Activated naive CD8-positive, alpha-beta T cell treated with anti-CD3 and anti-CD28 coated beads, Interleukin-2, amount 50 U/mL, for 16 hours (primary cell): ENCODE measurements around the gene DYNC1LI2.
"Not testable (repeated sequence)": the region's sequence is repeated elsewhere in the genome, so short reads cannot be mapped to it uniquely, and the experiment has no call there.

ENCODE experiments used
- DNase-seq: peaks from one replicate; pipeline ENCODE4 v3.0.0-alpha.2; 2020; ENCODE audit warnings: low read depth, low spot score

Gene DYNC1LI2

GRCh38 chr16:66696669-66697630, 54.5 kb downstream of the DYNC1LI2 start, which contains the start of gene CMTM4:
Gene CMTM4 (minus strand): TSS chr16:66696743. CDS start chr16:66696525, 218 bp downstream.
- DNase-seq: peak; percentile 44

GRCh38 chr16:66695935-66696668, 55.3 kb downstream of the DYNC1LI2 start:
- DNase-seq: no peak

DNA sequence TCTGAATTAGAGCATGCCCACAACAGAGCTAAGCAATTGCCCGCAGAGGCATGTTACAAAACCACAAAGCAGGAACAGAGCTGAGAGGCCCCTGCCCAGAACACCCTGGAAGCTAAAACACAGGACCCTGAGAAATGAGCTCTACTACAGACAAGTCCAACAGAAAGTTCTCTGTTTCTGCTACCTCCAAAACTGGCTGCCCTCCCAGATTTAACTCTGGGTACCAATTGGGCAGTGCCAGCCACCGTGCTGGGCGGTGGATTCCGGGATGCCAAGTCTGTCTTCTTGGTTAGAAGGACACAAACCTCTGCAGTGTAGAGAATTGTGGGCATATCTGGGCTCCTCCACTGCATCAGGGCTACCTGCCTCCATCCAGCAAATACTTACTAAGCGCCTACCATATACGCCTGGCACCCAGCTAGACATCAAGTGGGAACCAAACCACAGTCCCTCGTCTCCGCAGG, 55.9 kb downstream of the DYNC1LI2 start:
- no peak for DNase-seq

- DNase-seq: no peak
Observed at GRCh38 chr16:66693149-66693548, 58.3 kb downstream of the DYNC1LI2 start.

- DNase-seq: no peak
Observed at GRCh38 chr16:66692341-66692740, 59.1 kb downstream of the DYNC1LI2 start.

DNA sequence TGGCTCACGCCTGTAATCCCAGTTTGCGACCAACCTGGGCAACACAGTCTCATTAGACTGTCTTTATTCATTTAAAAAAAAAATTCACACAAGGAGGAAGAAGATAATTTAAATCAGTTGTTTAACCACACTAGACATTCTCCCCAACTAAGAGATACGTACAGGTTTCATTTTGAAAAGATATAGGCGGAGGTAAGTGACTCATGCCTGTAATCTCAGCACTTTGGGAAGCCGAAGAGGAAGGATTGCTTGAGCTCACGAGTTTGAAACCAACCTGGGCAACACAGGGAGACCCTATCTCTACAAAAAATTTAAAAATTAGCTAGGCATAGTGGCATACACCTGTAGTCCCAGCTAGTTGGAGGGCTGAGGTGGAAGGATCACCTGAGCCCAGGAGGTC, 60.2 kb downstream of the DYNC1LI2 start:
- DNase-seq: no peak

GRCh38 chr16:66690106-66690847, 61.1 kb downstream of the DYNC1LI2 start:
- no peak for DNase-seq

DNA sequence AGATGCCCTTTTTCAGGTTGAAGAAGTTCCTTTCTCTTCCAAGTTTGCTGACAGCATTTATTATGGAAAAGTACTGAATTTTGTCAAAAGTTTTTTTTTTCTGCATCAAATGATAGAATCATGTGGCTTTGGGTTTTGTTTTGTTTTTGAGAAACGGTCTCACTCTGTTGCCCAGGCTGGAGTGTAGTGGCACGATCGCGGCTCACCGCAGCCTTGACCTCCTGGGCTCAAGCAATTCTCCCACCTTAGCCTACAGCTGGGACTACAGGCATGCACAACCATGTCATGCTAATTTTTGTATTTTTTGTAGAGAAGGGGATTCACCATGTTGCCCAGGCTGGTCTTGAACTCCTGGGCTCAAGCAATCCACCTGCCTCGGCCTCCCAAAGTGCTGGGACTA, 62.1 kb downstream of the DYNC1LI2 start:
- no peak for DNase-seq

DNA sequence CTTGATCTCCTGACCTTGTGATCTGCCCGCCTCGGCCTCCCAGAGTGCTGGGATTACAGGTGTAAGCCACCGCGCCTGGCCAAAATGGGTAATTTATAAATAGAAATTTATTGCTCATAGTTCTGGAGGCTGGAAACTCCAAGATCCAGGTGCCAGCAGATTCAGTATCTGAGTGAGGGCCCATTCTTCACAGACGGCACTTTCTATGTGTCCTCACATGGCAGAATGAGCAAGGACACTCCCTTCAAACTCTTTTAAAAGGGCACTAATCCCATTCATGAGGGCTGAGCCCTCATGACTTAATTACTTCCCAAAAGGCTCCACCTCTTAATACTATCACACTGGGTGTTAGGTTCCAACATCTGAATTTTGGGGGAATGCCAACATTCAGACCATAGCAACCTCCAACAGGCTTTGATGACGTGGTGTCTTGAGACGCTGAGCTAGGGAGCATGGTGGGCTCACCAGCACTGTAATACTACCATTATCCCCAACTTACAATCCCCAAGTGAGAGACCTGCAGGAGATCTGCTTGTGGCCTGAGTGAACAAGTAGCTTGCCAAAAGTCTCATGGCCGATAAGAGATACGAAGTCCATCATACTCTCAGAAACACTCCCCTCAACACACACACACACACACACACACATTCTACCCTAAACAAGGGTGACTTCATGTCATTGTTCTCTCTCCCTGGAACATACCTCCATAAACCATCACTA, 63.3 kb downstream of the DYNC1LI2 start:
- no peak for DNase-seq

- not testable (repeated sequence) for DNase-seq
Observed at GRCh38 chr16:66685501-66686115, 65.8 kb downstream of the DYNC1LI2 start.

DNA sequence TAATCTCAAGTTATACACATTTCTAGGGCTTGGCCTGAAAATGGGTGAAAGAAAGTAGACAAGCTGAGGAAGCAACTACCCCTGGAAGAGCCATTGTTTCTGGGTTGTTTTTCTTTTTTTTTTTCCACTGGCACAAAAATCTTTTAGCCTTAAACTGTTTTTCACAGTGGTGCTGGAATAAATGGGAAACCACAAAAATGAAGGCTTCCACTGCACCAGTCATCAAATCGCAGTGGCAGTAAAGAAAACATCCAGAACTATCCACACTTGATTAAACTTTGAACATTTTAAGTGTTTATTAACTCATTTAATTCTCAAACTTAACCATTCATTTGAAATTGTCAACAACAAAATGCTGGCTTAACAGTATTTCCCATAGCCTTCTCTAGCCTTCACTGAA, 69.1 kb downstream of the DYNC1LI2 start:
- DNase-seq: no peak

- no peak for DNase-seq
Observed at GRCh38 chr16:66681676-66682075, 69.7 kb downstream of the DYNC1LI2 start.

DNA sequence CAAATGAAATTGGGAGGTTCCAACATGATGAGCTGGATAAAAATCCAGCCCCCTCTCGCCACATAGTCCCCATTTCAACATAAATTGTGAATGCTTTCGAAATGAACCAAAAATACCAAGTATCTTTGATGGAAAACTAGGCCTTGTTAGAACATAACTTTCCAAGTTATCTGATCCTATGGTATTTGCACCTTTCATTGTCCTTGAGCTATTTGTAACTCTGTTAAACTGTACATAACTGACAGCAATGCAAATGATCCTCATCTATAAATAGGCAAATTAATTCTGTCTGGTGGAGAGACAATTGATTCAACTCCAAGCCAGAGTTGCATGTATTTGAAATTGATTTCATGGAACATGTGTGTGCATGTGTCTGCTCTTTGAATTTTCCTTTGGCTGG, 73.1 kb downstream of the DYNC1LI2 start:
- DNase-seq: no peak

DNA sequence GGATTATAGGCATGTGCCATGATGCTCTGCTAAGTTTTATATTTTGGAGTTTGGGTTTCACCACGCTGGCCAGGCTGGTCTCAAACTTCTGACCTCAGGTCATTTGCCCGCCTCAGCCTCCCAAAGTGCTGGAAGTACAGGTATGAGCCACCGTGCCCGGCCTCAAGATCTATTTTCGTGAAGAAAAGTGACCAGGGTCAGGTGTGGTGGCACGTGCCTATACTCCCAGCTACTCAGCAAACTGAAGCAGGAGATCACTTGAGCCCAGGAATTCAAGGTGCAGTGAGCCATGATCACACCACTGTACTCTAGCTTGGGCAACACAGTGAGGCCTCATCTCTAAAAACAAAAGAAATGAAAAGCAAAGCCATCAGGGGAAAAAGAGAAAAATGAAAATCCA, 73.6 kb downstream of the DYNC1LI2 start:
- no peak for DNase-seq

- no peak for DNase-seq
Observed at GRCh38 chr16:66677179-66677578, 74.2 kb downstream of the DYNC1LI2 start.

DNA sequence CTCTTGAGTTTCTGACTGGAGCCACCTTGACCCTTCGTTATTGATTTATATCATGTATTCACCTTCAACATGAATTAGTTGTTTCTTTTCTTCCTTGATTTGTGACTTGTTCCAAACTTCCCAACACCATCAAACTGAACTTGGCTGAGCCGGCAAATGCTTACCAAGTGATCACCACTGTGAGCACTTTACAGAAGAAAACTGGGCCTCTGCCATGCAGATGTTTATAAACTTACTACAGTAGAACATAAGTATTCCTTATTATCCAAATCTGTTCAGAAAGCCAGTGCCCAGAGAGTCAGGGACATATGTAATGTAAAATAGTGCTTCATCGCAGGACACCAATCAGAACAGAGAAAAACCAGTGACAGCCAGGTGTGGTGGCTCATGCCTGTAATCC, 74.8 kb downstream of the DYNC1LI2 start:
- DNase-seq: no peak

- DNase-seq: no peak
Observed at GRCh38 chr16:66673691-66674090, 77.7 kb downstream of the DYNC1LI2 start.
